SK-N-SH (cell line): ENCODE results near the gene RPL37A. TPM values are rescaled to one million over a fixed set of nuclear protein-coding genes. Genes with fewer than 3 reads are reported as not detected.

Experiments
- CTCF ChIA-PET: fragments of 300-600, 350-600 bp; formaldehyde crosslinking; extraction: SDS; loops from one replicate; lab custom pipeline; 2021; lab: Yijun Ruan, JAX
- POLR2A ChIA-PET: fragments of 350-600 bp; sonication (Branson Sonifier 250); formaldehyde crosslinking; extraction: SDS; loops from one replicate; lab custom pipeline; 2020; ENCODE audit warnings: antibody characterized with exemption, inconsistent platforms; lab: Yijun Ruan, JAX
- DNase-seq: peaks from one replicate; pipeline ENCODE4 v3.0.0; 2012
- H2AFZ ChIP-seq: fragments of 200-600 bp; sonication (generic); 2 replicates; pipeline ENCODE4 v1.8.1; 2016; ENCODE audit warnings: antibody characterized with exemption, mild to moderate bottlenecking, low read depth
- H3F3A ChIP-seq: fragments of 200-600 bp; sonication (generic); replicated peaks from 2 replicates; pipeline ENCODE3; 2016; ENCODE audit warnings: antibody characterized with exemption, mild to moderate bottlenecking; ENCODE audit not compliant: insufficient read depth
- H3K27ac ChIP-seq, 2 experiments: fragments of 200-500 bp in 1 of 2; fragments of 200-600 bp in 1 of 2; sonication (Bioruptor generic) in 1 of 2; sonication (generic), shearing (Covaris generic) in 1 of 2; 2 replicates each; pipeline versions ENCODE4 v1.5.1 to v1.6.1; 2014 to 2016; ENCODE audit warnings: low read depth in 2 of 2, inconsistent platforms in 1 of 2, low read length in 1 of 2, mild to moderate bottlenecking in 1 of 2, mixed read lengths in 1 of 2
- H3K27me3 ChIP-seq: fragments of 200-600 bp; sonication (generic), shearing (Covaris generic); 2 replicates; pipeline ENCODE4 v1.6.1; 2016; ENCODE audit warnings: mixed run types; ENCODE audit not compliant: insufficient read depth
- H3K36me3 ChIP-seq, 2 experiments: fragments of 200-500 bp in 1 of 2; fragments of 200-600 bp in 1 of 2; sonication (Bioruptor generic) in 1 of 2; sonication (generic) in 1 of 2; replicated peaks in 1 of 2; 2 replicates each; pipeline versions ENCODE3 to v1.5.1; 2014 to 2016; ENCODE audit warnings: low read length in 1 of 2, mild to moderate bottlenecking in 1 of 2; ENCODE audit not compliant: insufficient read depth in 2 of 2, control insufficient read depth in 1 of 2
- H3K4me1 ChIP-seq, 2 experiments: fragments of 200-500 bp in 1 of 2; fragments of 200-600 bp in 1 of 2; sonication (Bioruptor generic) in 1 of 2; sonication (generic), shearing (Covaris generic) in 1 of 2; 2 replicates each; pipeline versions ENCODE4 v1.5.1 to v1.6.1; 2014 to 2016; ENCODE audit warnings: low read depth in 1 of 2, low read length in 1 of 2, mixed run types in 1 of 2; ENCODE audit not compliant: insufficient read depth in 2 of 2, control insufficient read depth in 1 of 2
- H3K4me2 ChIP-seq: fragments of 200-600 bp; sonication (generic), shearing (Covaris generic); 2 replicates; pipeline ENCODE4 v1.6.1; 2017; ENCODE audit warnings: mixed run types
- H3K4me3 ChIP-seq, 2 experiments: fragments of 200-500 bp in 1 of 2; fragments of 200-600 bp in 1 of 2; sonication (Bioruptor generic) in 1 of 2; sonication (generic), shearing (Covaris generic) in 1 of 2; 2 replicates each; pipeline versions ENCODE4 v1.5.1 to v1.8.1; 2014 to 2016; ENCODE audit warnings: low read depth in 2 of 2, inconsistent platforms in 1 of 2, low read length in 1 of 2, mild to moderate bottlenecking in 1 of 2, mixed read lengths in 1 of 2, moderate library complexity in 1 of 2
- H3K79me2 ChIP-seq: fragments of 200-600 bp; sonication (generic); 2 replicates; pipeline ENCODE4 v1.8.1; 2017; ENCODE audit warnings: mild to moderate bottlenecking; ENCODE audit not compliant: insufficient read depth
- H3K9ac ChIP-seq: fragments of 200-600 bp; sonication (generic); 2 replicates; pipeline ENCODE4 v1.6.1; 2017; ENCODE audit warnings: mixed run types
- H3K9me2 ChIP-seq: fragments of 200-600 bp; sonication (generic); 2 replicates; pipeline ENCODE4 v1.6.1; 2017; ENCODE audit warnings: mixed run types
- H3K9me3 ChIP-seq: fragments of 200-600 bp; sonication (generic); 2 replicates; pipeline ENCODE4 v1.6.1; 2017; ENCODE audit warnings: mixed run types, mild to moderate bottlenecking, moderate library complexity
- H4K20me1 ChIP-seq: fragments of 200-600 bp; sonication (generic); 2 replicates; pipeline ENCODE4 v1.6.1; 2017; ENCODE audit warnings: mild to moderate bottlenecking, mixed run types; ENCODE audit not compliant: insufficient read depth
- EP300 ChIP-seq, 2 experiments: IDR thresholded peaks; 2 replicates each; pipeline versions ENCODE4 v1.4.0 to v1.6.1; 2012; ENCODE audit warnings: borderline replicate concordance in 1 of 2, low read depth in 1 of 2, low read length in 1 of 2
- EZH2phosphoT487 ChIP-seq: fragments of 200-600 bp; sonication (generic); IDR thresholded peaks from 2 replicates; pipeline ENCODE4 v1.6.1; 2017; ENCODE audit warnings: low read depth, mixed run types, mild to moderate bottlenecking, antibody characterized with exemption, moderate library complexity, borderline replicate concordance
- FOXJ3 ChIP-seq: sonication (generic); formaldehyde crosslinking; IDR thresholded peaks from 2 replicates; pipeline ENCODE4 v1.5.1; 2020; ENCODE audit warnings: mild to moderate bottlenecking, missing genetic modification reagents
- MEF2A ChIP-seq: IDR thresholded peaks from 2 replicates; pipeline ENCODE4 v1.4.0; 2012; ENCODE audit warnings: low read depth, borderline replicate concordance
- RAD21 ChIP-seq: IDR thresholded peaks from 2 replicates; pipeline ENCODE4 v1.6.1; 2012; ENCODE audit warnings: mild to moderate bottlenecking, low read length
- TCF12 ChIP-seq: IDR thresholded peaks from 2 replicates; pipeline ENCODE4 v1.4.0; 2012
- TEAD4 ChIP-seq: IDR thresholded peaks from 2 replicates; pipeline ENCODE4 v1.4.0; 2012; ENCODE audit warnings: mild to moderate bottlenecking, borderline replicate concordance; ENCODE audit not compliant: insufficient read depth
- WGBS: methylation state at CpG from one replicate; pipeline ENCODE4 v1.1.6; 2017; ENCODE audit warnings: low lambda C conversion rate; 5-methylcytosine and 5-hydroxymethylcytosine counted together
- polyA plus RNA-seq, 3 experiments: library from polyadenylated mRNA; depleted of rRNA; stranded (reverse); fragments of >200 nt; gene quantifications; 2 replicates each; pipeline ENCODE4 v1.2.3, GENCODE V29; 2012
- TF ChIP-seq, protein P1 (sequence below): IDR thresholded peaks from 2 replicates; pipeline ENCODE4 v1.6.1; 2012; ENCODE audit warnings: mild to moderate bottlenecking, low read depth, low read length, moderate library complexity
- TF ChIP-seq, protein P2 (sequence below): fragments of 150-350 bp; IDR thresholded peaks from 2 replicates; pipeline ENCODE4 v1.6.1; 2016; ENCODE audit warnings: mild to moderate bottlenecking, low read depth, low read length
- TF ChIP-seq, protein P3 (sequence below): IDR thresholded peaks from 2 replicates; pipeline ENCODE4 v1.4.0; 2012; ENCODE audit warnings: low read depth
- TF ChIP-seq, protein P4 (sequence below): IDR thresholded peaks from 2 replicates; pipeline ENCODE4; 2012

Gene RPL37A
- polyA plus RNA-seq, 1 of the 3 experiments (the other 2 are of a cell fraction) = 2,018 TPM

DNA sequence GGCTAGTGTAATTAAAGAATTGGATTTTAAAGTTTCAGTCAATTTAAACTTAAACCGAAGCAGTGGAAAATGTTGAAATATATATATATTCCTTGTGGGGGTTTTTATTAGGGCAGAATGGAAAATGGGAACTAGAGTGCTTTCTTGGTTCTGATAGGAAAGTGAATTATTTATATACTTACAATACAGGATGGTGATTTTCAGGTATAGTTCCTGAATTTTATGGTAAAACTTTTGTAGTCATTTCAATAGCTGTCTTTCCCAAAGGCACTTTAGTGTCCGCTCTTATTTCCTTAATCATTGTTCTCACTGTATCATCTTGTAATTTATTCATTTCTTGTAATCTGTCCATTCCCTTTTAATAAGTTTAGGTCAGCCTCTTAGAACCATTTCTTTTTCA lies 1.9 kb downstream of the RPL37A start:
- peaks cover 29 to 36% of the 10 kb centered on the region in 2 experiments for H3K4me1 ChIP-seq
- peak overlapping the region; percentile 96 for H3K4me2 ChIP-seq
- TF ChIP-seq, protein P1, sequence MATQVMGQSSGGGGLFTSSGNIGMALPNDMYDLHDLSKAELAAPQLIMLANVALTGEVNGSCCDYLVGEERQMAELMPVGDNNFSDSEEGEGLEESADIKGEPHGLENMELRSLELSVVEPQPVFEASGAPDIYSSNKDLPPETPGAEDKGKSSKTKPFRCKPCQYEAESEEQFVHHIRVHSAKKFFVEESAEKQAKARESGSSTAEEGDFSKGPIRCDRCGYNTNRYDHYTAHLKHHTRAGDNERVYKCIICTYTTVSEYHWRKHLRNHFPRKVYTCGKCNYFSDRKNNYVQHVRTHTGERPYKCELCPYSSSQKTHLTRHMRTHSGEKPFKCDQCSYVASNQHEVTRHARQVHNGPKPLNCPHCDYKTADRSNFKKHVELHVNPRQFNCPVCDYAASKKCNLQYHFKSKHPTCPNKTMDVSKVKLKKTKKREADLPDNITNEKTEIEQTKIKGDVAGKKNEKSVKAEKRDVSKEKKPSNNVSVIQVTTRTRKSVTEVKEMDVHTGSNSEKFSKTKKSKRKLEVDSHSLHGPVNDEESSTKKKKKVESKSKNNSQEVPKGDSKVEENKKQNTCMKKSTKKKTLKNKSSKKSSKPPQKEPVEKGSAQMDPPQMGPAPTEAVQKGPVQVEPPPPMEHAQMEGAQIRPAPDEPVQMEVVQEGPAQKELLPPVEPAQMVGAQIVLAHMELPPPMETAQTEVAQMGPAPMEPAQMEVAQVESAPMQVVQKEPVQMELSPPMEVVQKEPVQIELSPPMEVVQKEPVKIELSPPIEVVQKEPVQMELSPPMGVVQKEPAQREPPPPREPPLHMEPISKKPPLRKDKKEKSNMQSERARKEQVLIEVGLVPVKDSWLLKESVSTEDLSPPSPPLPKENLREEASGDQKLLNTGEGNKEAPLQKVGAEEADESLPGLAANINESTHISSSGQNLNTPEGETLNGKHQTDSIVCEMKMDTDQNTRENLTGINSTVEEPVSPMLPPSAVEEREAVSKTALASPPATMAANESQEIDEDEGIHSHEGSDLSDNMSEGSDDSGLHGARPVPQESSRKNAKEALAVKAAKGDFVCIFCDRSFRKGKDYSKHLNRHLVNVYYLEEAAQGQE = no peak
- TF ChIP-seq RAD21 (no peak), TEAD4 (no peak), TCF12 (no peak), EZH2phosphoT487 (no peak), MEF2A (no peak), EP300 (IDR thresholded peaks at IDR 0.05; ENCODE audit: borderline replicate concordance in 1 of 2, low read depth in 1 of 2, low read length in 1 of 2) (no peak), FOXJ3 (CRISPR knock-in tag) (no peak)
- TF ChIP-seq, protein P2, sequence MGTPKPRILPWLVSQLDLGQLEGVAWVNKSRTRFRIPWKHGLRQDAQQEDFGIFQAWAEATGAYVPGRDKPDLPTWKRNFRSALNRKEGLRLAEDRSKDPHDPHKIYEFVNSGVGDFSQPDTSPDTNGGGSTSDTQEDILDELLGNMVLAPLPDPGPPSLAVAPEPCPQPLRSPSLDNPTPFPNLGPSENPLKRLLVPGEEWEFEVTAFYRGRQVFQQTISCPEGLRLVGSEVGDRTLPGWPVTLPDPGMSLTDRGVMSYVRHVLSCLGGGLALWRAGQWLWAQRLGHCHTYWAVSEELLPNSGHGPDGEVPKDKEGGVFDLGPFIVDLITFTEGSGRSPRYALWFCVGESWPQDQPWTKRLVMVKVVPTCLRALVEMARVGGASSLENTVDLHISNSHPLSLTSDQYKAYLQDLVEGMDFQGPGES = no peak
- TF ChIP-seq, protein P3, sequence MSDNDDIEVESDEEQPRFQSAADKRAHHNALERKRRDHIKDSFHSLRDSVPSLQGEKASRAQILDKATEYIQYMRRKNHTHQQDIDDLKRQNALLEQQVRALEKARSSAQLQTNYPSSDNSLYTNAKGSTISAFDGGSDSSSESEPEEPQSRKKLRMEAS = no peak
- TF ChIP-seq, protein P4, sequence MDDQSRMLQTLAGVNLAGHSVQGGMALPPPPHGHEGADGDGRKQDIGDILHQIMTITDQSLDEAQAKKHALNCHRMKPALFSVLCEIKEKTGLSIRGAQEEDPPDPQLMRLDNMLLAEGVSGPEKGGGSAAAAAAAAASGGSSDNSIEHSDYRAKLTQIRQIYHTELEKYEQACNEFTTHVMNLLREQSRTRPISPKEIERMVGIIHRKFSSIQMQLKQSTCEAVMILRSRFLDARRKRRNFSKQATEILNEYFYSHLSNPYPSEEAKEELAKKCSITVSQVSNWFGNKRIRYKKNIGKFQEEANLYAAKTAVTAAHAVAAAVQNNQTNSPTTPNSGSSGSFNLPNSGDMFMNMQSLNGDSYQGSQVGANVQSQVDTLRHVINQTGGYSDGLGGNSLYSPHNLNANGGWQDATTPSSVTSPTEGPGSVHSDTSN = no peak
- peak overlapping the region; percentile 83 to 89 for H3K4me3 ChIP-seq
- POLR2A ChIA-PET = no interaction called here
- WGBS = 64% methylated on average over 2 of the region's 2 CpGs
- peak overlapping the region in 1 of 2 experiments; percentile 71; a peak in 1 of 4 replicates for H3K27ac ChIP-seq
- H2AFZ ChIP-seq = no peak overlapping the region
- no peaks in the 10 kb centered on the region for H3K9me2 ChIP-seq
- H3K9me3 ChIP-seq = no peaks in the 10 kb centered on the region
- peaks cover 46% of the 10 kb centered on the region for H4K20me1 ChIP-seq
- peak overlapping the region; percentile 95 for H3K9ac ChIP-seq
- peaks cover 74% of the 10 kb centered on the region for H3F3A ChIP-seq
- DNase-seq = no peak
- no peaks in the 10 kb centered on the region for H3K27me3 ChIP-seq
- CTCF ChIA-PET = interaction anchor here (1.1 to 2.2 kb wide), 3 partner anchors 16 to 1213 kb away, joined by 3 to 7 read pairs (median 3); no protein-coding TSS in a partner anchor
- peaks cover 75% of the 10 kb centered on the region for H3K79me2 ChIP-seq
- H3K36me3 ChIP-seq = peaks cover 55 to 62% of the 10 kb centered on the region in 2 experiments
